ENCODE data around the gene ACKR3. TPM values are rescaled to one million over a fixed set of nuclear protein-coding genes. Genes with fewer than 3 reads are reported as not detected.

ACKR3 gene
- polyA plus RNA-seq, 1 donor from 2014 or later: 1.7 TPM

DNA sequence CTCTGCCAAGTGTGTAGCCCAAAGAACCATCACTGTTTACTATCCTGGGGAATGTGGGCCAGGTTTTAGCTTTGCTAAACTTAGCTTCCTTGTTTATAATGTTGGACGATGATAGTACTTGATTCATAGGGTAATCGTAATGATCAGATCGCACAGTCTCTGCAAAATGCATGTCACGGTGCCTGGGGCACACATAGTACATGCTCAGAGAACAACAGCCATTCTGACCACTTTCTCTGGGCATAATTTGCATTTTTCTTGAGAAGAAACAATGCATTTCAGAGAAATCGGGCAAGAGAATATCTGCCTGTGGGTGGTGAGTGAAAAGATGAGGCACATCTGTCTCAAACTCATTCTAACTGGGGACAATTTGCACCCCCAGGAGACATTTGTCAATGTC is 16.3 kb downstream of the ACKR3 start:
- Histone ChIP-seq H3K27ac (ENCODE audit: low read length) (no peak overlapping the region), H3K27me3 (ENCODE audit: insufficient read depth, low read depth, low read length) (no peaks in the 10 kb centered on the region), H3K9me2 (ENCODE audit: insufficient read depth, low read length) (no peaks in the 10 kb centered on the region), H3K4me3 (ENCODE audit: low read length) (no peak overlapping the region), H2AFZ (ENCODE audit: low read depth, low read length) (no peak overlapping the region), H4K20me1 (ENCODE audit: insufficient read depth) (no peaks in the 10 kb centered on the region), H3K9me3 (ENCODE audit: low read length) (no peaks in the 10 kb centered on the region), H3K79me2 (replicated peaks; ENCODE audit: insufficient read depth, low read length) (no peaks in the 10 kb centered on the region), H3K4me2 (ENCODE audit: low read length) (no peak overlapping the region), H3F3A (ENCODE audit: insufficient read depth, low read length, poor library complexity, severe bottlenecking) (no peaks in the 10 kb centered on the region), H3K36me3 (ENCODE audit: insufficient read depth, low read length) (no peaks in the 10 kb centered on the region), H3K9ac (ENCODE audit: low read length) (no peak overlapping the region)
- TF ChIP-seq TAF1 (IDR thresholded peaks at IDR 0.05; ENCODE audit: low read depth) (no peak), MXI1 (conservative IDR thresholded peaks at IDR 0.05; ENCODE audit: poor library complexity, severe bottlenecking) (no peak), RAD21 (conservative IDR thresholded peaks at IDR 0.05) (no peak), EZH2 (IDR thresholded peaks at IDR 0.05; ENCODE audit: borderline replicate concordance, insufficient read depth, low read length, poor library complexity, severe bottlenecking) (no peak), CTCF (IDR thresholded peaks at IDR 0.05; ENCODE audit: poor library complexity, severe bottlenecking) (no peak), EP300 (conservative IDR thresholded peaks at IDR 0.05; ENCODE audit: poor library complexity, severe bottlenecking) (no peak), SMC3 (conservative IDR thresholded peaks at IDR 0.05; ENCODE audit: poor library complexity) (no peak), POLR2AphosphoS5 (IDR thresholded peaks at IDR 0.05) (no peak)
- TF ChIP-seq, protein P1, sequence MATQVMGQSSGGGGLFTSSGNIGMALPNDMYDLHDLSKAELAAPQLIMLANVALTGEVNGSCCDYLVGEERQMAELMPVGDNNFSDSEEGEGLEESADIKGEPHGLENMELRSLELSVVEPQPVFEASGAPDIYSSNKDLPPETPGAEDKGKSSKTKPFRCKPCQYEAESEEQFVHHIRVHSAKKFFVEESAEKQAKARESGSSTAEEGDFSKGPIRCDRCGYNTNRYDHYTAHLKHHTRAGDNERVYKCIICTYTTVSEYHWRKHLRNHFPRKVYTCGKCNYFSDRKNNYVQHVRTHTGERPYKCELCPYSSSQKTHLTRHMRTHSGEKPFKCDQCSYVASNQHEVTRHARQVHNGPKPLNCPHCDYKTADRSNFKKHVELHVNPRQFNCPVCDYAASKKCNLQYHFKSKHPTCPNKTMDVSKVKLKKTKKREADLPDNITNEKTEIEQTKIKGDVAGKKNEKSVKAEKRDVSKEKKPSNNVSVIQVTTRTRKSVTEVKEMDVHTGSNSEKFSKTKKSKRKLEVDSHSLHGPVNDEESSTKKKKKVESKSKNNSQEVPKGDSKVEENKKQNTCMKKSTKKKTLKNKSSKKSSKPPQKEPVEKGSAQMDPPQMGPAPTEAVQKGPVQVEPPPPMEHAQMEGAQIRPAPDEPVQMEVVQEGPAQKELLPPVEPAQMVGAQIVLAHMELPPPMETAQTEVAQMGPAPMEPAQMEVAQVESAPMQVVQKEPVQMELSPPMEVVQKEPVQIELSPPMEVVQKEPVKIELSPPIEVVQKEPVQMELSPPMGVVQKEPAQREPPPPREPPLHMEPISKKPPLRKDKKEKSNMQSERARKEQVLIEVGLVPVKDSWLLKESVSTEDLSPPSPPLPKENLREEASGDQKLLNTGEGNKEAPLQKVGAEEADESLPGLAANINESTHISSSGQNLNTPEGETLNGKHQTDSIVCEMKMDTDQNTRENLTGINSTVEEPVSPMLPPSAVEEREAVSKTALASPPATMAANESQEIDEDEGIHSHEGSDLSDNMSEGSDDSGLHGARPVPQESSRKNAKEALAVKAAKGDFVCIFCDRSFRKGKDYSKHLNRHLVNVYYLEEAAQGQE (IDR thresholded peaks at IDR 0.05; ENCODE audit: borderline replicate concordance): no peak

- peak; percentile 27 for TF ChIP-seq POLR2AphosphoS5 (IDR thresholded peaks at IDR 0.05)
- TF ChIP-seq TAF1 (IDR thresholded peaks at IDR 0.05; ENCODE audit: low read depth): no peak
- no peak for TF ChIP-seq CTCF (IDR thresholded peaks at IDR 0.05; ENCODE audit: poor library complexity, severe bottlenecking)
- TF ChIP-seq SMC3 (conservative IDR thresholded peaks at IDR 0.05; ENCODE audit: poor library complexity): peak; percentile 11
- peak; percentile 29 for TF ChIP-seq MXI1 (conservative IDR thresholded peaks at IDR 0.05; ENCODE audit: poor library complexity, severe bottlenecking)
- TF ChIP-seq, protein P1 (IDR thresholded peaks at IDR 0.05; ENCODE audit: borderline replicate concordance): peak; percentile 53
- no peak for TF ChIP-seq RAD21 (conservative IDR thresholded peaks at IDR 0.05)
- TF ChIP-seq EZH2 (IDR thresholded peaks at IDR 0.05; ENCODE audit: borderline replicate concordance, insufficient read depth, low read length, poor library complexity, severe bottlenecking): no peak
- TF ChIP-seq EP300 (conservative IDR thresholded peaks at IDR 0.05; ENCODE audit: poor library complexity, severe bottlenecking): peak; percentile 70
- no peak overlapping the region for H3K4me2 ChIP-seq (ENCODE audit: low read length)
- H3K27ac ChIP-seq (ENCODE audit: low read length): peak overlapping the region; percentile 64
Observed at GRCh38 chr2:236587861-236588815, 18.5 kb downstream of the ACKR3 start.

More at GRCh38 chr2:236587861-236588815, 18.5 kb downstream of the ACKR3 start:
- peak overlapping the region; percentile 19 for H3K9ac ChIP-seq (ENCODE audit: low read length)
- peak overlapping the region; percentile 8 for H3K4me3 ChIP-seq (ENCODE audit: low read length)
- no peak overlapping the region for H2AFZ ChIP-seq (ENCODE audit: low read depth, low read length)
- H4K20me1 ChIP-seq (ENCODE audit: insufficient read depth): no peaks in the 10 kb centered on the region
- no peaks in the 10 kb centered on the region for H3K27me3 ChIP-seq (ENCODE audit: insufficient read depth, low read depth, low read length)
- H3F3A ChIP-seq (ENCODE audit: insufficient read depth, low read length, poor library complexity, severe bottlenecking): no peaks in the 10 kb centered on the region
- no peaks in the 10 kb centered on the region for H3K36me3 ChIP-seq (ENCODE audit: insufficient read depth, low read length)
- H3K9me2 ChIP-seq (ENCODE audit: insufficient read depth, low read length): no peaks in the 10 kb centered on the region
- no peaks in the 10 kb centered on the region for H3K79me2 ChIP-seq (replicated peaks; ENCODE audit: insufficient read depth, low read length)
- no peaks in the 10 kb centered on the region for H3K9me3 ChIP-seq (ENCODE audit: low read length)
